WERI-Rb-1 (cell line): ENCODE measurements around the gene SERPINI1.

Source experiments
- DNase-seq: peaks from one replicate; pipeline ENCODE4 v3.0.0-alpha.2; 2020
- H3K27ac ChIP-seq: fragments of 250-450 bp; sonication (Bioruptor Pico); 2 replicates; pipeline ENCODE4 v1.5.1; 2020; ENCODE audit warnings: mild to moderate bottlenecking, moderate library complexity
- H3K27me3 ChIP-seq: fragments of 250-450 bp; sonication (Bioruptor Pico); 2 replicates; pipeline ENCODE4 v1.5.1; 2021; ENCODE audit warnings: mild to moderate bottlenecking, low read depth, moderate library complexity; ENCODE audit not compliant: insufficient read depth, severe bottlenecking
- H3K36me3 ChIP-seq: fragments of 250-450 bp; sonication (Bioruptor Pico); 2 replicates; pipeline ENCODE4 v1.5.1; 2020; ENCODE audit warnings: mild to moderate bottlenecking, moderate library complexity
- H3K4me3 ChIP-seq: 2 replicates; pipeline ENCODE4 v1.5.1; 2011; ENCODE audit warnings: low read depth, mild to moderate bottlenecking, control low read depth, low read length
- H3K9me3 ChIP-seq: fragments of 250-450 bp; sonication (Bioruptor Pico); 2 replicates; pipeline ENCODE4 v1.5.1; 2021; ENCODE audit warnings: mild to moderate bottlenecking, moderate library complexity; ENCODE audit not compliant: severe bottlenecking
- CTCF ChIP-seq: IDR thresholded peaks from 2 replicates; pipeline ENCODE4 v1.5.1; 2011; ENCODE audit warnings: low read depth, mild to moderate bottlenecking, control low read depth, inconsistent platforms, low read length

SERPINI1 gene

DNA sequence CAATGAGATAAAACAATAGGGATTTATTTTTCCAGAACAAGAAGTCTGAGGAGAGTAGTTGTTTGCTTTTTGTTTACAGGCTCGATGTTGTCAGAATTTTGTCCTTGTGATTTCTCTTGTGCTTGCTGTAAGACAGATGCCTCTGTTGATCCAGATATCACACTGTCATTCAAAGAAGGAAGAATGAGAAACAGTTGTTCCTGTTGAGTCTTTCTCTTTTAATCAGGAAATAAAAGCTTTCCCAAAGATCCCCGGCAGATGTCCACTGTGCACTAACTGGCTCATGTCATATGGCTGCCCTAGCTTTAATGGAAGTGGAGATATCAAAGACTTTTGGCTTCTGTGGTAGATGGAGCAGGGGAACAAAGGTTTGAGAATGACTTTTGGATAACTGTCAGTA is 6.8 kb downstream of the SERPINI1 start:
- Histone ChIP-seq H3K36me3 (no peaks in the 10 kb centered on the region), H3K9me3 (no peaks in the 10 kb centered on the region), H3K4me3 (no peak overlapping the region), H3K27me3 (no peaks in the 10 kb centered on the region), H3K27ac (no peak overlapping the region)
- TF ChIP-seq CTCF = no peak
- DNase-seq = no peak

- H3K27ac ChIP-seq = no peak overlapping the region
- no peak for DNase-seq
- TF ChIP-seq CTCF = no peak
- H3K9me3 ChIP-seq = no peaks in the 10 kb centered on the region
- no peak overlapping the region for H3K4me3 ChIP-seq
- no peaks in the 10 kb centered on the region for H3K36me3 ChIP-seq
- no peaks in the 10 kb centered on the region for H3K27me3 ChIP-seq
Measured at GRCh38 chr3:167743799-167744198, 8.3 kb downstream of the SERPINI1 start.

GRCh38 chr3:167749209-167749608 is 13.7 kb downstream of the SERPINI1 start:
- Histone ChIP-seq H3K4me3 (no peak overlapping the region), H3K36me3 (no peaks in the 10 kb centered on the region), H3K27ac (no peak overlapping the region), H3K9me3 (no peaks in the 10 kb centered on the region), H3K27me3 (no peaks in the 10 kb centered on the region)
- DNase-seq = no peak
- TF ChIP-seq CTCF = no peak

DNA sequence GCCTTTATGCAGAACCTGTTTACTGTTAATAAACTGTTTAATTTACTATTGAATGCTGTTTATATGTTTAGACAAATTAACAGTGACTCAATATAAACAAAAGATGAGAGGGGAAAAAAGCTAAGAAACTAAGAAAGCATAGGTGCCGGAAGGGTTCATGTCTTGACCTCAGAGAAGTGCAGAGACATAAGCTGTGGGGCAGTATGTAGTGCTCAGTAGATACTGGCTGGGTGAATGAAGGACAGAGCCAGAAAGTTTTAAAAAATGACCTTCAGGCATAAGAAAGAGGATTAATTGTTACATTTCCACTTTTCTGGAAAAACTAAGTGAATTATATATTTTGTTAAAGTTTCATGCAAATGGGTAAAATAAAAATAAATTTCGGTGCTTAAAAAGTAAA is 14.2 kb downstream of the SERPINI1 start:
- Histone ChIP-seq H3K36me3 (no peaks in the 10 kb centered on the region), H3K27me3 (no peaks in the 10 kb centered on the region), H3K9me3 (no peaks in the 10 kb centered on the region), H3K27ac (no peak overlapping the region), H3K4me3 (no peak overlapping the region)
- no peak for TF ChIP-seq CTCF
- DNase-seq = no peak

DNA sequence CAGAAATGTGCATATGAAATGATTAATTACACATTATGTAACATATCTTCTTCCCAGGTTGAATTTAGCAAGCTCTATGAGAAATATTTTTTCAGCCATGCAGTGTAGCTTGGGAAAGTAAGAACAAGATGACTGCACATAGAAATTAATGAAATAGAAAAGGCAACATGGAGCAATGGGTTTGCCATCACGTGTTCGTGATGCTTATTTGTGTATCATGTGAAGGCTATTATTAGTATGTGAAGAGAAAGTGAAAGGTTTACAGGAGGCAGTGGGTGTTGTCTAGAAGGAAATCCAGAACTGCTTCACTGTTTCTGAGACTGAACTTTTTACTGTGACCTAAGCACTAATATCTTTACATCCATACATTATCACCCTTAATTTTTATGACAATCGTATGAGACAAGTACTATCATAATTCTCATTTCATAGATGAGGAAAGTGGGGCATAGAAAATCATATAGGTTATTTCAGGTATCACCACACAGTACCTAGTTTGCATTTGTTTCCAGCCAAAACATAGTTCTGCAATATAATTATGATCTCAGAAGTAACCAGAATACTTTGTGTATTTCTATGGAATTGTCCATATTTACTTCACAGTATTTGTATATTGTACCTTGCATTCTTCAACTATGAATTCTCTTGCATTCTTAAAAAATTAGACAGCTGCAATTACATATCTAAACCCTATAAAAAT is 14.9 kb downstream of the SERPINI1 start:
- H3K4me3 ChIP-seq = no peak overlapping the region
- no peaks in the 10 kb centered on the region for H3K9me3 ChIP-seq
- no peaks in the 10 kb centered on the region for H3K36me3 ChIP-seq
- H3K27me3 ChIP-seq = no peaks in the 10 kb centered on the region
- TF ChIP-seq CTCF = no peak
- no peak for DNase-seq
- H3K27ac ChIP-seq = no peak overlapping the region

- no peak for DNase-seq
- no peaks in the 10 kb centered on the region for H3K9me3 ChIP-seq
- no peaks in the 10 kb centered on the region for H3K36me3 ChIP-seq
- no peak overlapping the region for H3K4me3 ChIP-seq
- no peak for TF ChIP-seq CTCF
- H3K27ac ChIP-seq = no peak overlapping the region
- H3K27me3 ChIP-seq = no peaks in the 10 kb centered on the region
Measured at GRCh38 chr3:167754049-167754448, 18.5 kb downstream of the SERPINI1 start.
